ENCODE results near the gene JAG1.
A peak's percentile ranks its signal among the peaks of the same experiment; 100 is the strongest.

Gene JAG1

GRCh38 chr20:10673842-10674683 is at the start of gene JAG1:
TSS of gene JAG1 (minus strand) at chr20:10673999. CDS start at chr20:10673530, 469 bp downstream.
- peak; percentile 90 to 91 for DNase-seq

- DNase-seq, result no peak
Observed at GRCh38 chr20:10721976-10722375, 48.2 kb upstream of the JAG1 start.

GRCh38 chr20:10721137-10721896 is 47.5 kb upstream of the JAG1 start:
- no peak for DNase-seq

GRCh38 chr20:10720565-10720964 is 46.8 kb upstream of the JAG1 start:
- DNase-seq, result no peak

- no peak for DNase-seq
Observed at GRCh38 chr20:10719740-10720385, 46.1 kb upstream of the JAG1 start.

GRCh38 chr20:10718661-10719060 is 44.9 kb upstream of the JAG1 start:
- no peak for DNase-seq

GRCh38 chr20:10716855-10717254 is 43.1 kb upstream of the JAG1 start:
- DNase-seq, result peak in 1 of 2 experiments; percentile 10

- DNase-seq, result no peak
Observed at GRCh38 chr20:10715035-10715434, 41.2 kb upstream of the JAG1 start.

GRCh38 chr20:10714236-10714975 is 40.6 kb upstream of the JAG1 start:
- no peak for DNase-seq

- no peak for DNase-seq
Observed at GRCh38 chr20:10713161-10713560, 39.4 kb upstream of the JAG1 start.

GRCh38 chr20:10711903-10712451 is 38.2 kb upstream of the JAG1 start:
- DNase-seq, result no peak

- no peak for DNase-seq
Observed at GRCh38 chr20:10710991-10711775, 37.4 kb upstream of the JAG1 start.

GRCh38 chr20:10709916-10710315 is 36.1 kb upstream of the JAG1 start:
- no peak for DNase-seq

GRCh38 chr20:10708351-10709185 is 34.8 kb upstream of the JAG1 start:
- no peak for DNase-seq

GRCh38 chr20:10707791-10708190 is 34.0 kb upstream of the JAG1 start:
- DNase-seq, result no peak

- DNase-seq, result no peak
Observed at GRCh38 chr20:10707068-10707467, 33.3 kb upstream of the JAG1 start.

GRCh38 chr20:10706460-10706811 is 32.6 kb upstream of the JAG1 start:
- DNase-seq, result no peak

- DNase-seq, result peak in 1 of 2 experiments; percentile 34
Observed at GRCh38 chr20:10705801-10706459, 32.1 kb upstream of the JAG1 start.

GRCh38 chr20:10701607-10702006 is 27.8 kb upstream of the JAG1 start:
- DNase-seq, result no peak

- no peak for DNase-seq
Observed at GRCh38 chr20:10699941-10700340, 26.1 kb upstream of the JAG1 start.
